Hepatocyte (in vitro differentiated cells): ENCODE measurements around the gene POLDIP2. TPM values are rescaled to one million over a fixed set of nuclear protein-coding genes. Genes with fewer than 3 reads are reported as not detected.

Experiments
- DNase-seq: peaks from one replicate; pipeline ENCODE4 v3.0.0-alpha.2; 2016; ENCODE audit warnings: low spot score
- H2AFZ ChIP-seq: fragments of 200-600 bp; sonication (generic); 2 replicates; pipeline ENCODE4 v1.6.0; 2016; ENCODE audit warnings: antibody characterized with exemption, mild to moderate bottlenecking
- H3K27ac ChIP-seq: fragments of 200-600 bp; sonication (generic); 2 replicates; pipeline ENCODE4 v1.5.1; 2016; ENCODE audit warnings: mild to moderate bottlenecking
- H3K27me3 ChIP-seq: fragments of 200-600 bp; sonication (generic); 2 replicates; pipeline ENCODE4 v1.6.1; 2016
- H3K36me3 ChIP-seq: fragments of 200-600 bp; sonication (generic); replicated peaks from 2 replicates; pipeline ENCODE4 v1.5.1; 2016; ENCODE audit warnings: low read depth; ENCODE audit not compliant: insufficient read depth
- H3K4me1 ChIP-seq: fragments of 200-600 bp; sonication (generic); 2 replicates; pipeline ENCODE4 v1.5.1; 2016; ENCODE audit warnings: mild to moderate bottlenecking, moderate library complexity; ENCODE audit not compliant: insufficient read depth
- H3K4me2 ChIP-seq: fragments of 200-600 bp; sonication (generic); 2 replicates; pipeline ENCODE4 v1.6.0; 2016
- H3K4me3 ChIP-seq: fragments of 200-600 bp; sonication (generic); 2 replicates; pipeline ENCODE4 v1.5.1; 2016; ENCODE audit warnings: mild to moderate bottlenecking
- H3K79me2 ChIP-seq: fragments of 200-600 bp; sonication (generic); 2 replicates; pipeline ENCODE4 v1.6.0; 2017; ENCODE audit warnings: mild to moderate bottlenecking
- H3K9me2 ChIP-seq: fragments of 200-600 bp; sonication (generic); replicated peaks from 2 replicates; pipeline ENCODE4 v1.6.0; 2017; ENCODE audit warnings: mild to moderate bottlenecking; ENCODE audit not compliant: insufficient read depth
- H3K9me3 ChIP-seq: fragments of 200-600 bp; sonication (generic); 2 replicates; pipeline ENCODE4 v1.5.1; 2016; ENCODE audit warnings: low read depth, mild to moderate bottlenecking
- H4K20me1 ChIP-seq: fragments of 200-600 bp; sonication (generic); 2 replicates; pipeline ENCODE4 v1.6.0; 2016; ENCODE audit warnings: mild to moderate bottlenecking; ENCODE audit not compliant: insufficient read depth, poor library complexity, severe bottlenecking
- EZH2 ChIP-seq: fragments of 200-600 bp; sonication (generic); IDR thresholded peaks from 2 replicates; pipeline ENCODE4 v1.6.1; 2016; ENCODE audit warnings: antibody characterized with exemption, mild to moderate bottlenecking, borderline replicate concordance
- EZH2phosphoT487 ChIP-seq: fragments of 200-600 bp; sonication (generic); IDR thresholded peaks from one replicate; pipeline ENCODE4 v1.6.1; 2018; ENCODE audit warnings: antibody characterized with exemption, mild to moderate bottlenecking, low read depth, moderate library complexity; ENCODE audit not compliant: unreplicated experiment, severe bottlenecking
- WGBS: methylation state at CpG from one replicate; pipeline ENCODE4 v1.1.6; 2016; ENCODE audit warnings: low lambda C conversion rate; ENCODE audit errors: missing lambda C conversion rate; 5-methylcytosine and 5-hydroxymethylcytosine counted together
- polyA plus RNA-seq: library from polyadenylated mRNA; unstranded; fragments of >200 nt; fragmentation: Nextera tagmentation; extraction: Ambion mirVana; gene quantifications from 2 replicates; pipeline ENCODE4 v1.2.1, GENCODE V29; 2016
- total RNA-seq: library from RNA; depleted of rRNA; stranded (reverse); fragments of >200 nt; gene quantifications from 2 replicates; pipeline ENCODE4 v1.2.3, GENCODE V29; 2014
- TF ChIP-seq, protein P1 (sequence below): fragments of 200-600 bp; sonication (generic); IDR thresholded peaks from 2 replicates; pipeline ENCODE4 v1.5.1; 2016; ENCODE audit warnings: antibody characterized with exemption, mild to moderate bottlenecking; ENCODE audit not compliant: poor library complexity

The POLDIP2 gene
- total and polyA plus RNA-seq, 2 experiments from 2014 or later, result 82.9 to 122 TPM

DNA sequence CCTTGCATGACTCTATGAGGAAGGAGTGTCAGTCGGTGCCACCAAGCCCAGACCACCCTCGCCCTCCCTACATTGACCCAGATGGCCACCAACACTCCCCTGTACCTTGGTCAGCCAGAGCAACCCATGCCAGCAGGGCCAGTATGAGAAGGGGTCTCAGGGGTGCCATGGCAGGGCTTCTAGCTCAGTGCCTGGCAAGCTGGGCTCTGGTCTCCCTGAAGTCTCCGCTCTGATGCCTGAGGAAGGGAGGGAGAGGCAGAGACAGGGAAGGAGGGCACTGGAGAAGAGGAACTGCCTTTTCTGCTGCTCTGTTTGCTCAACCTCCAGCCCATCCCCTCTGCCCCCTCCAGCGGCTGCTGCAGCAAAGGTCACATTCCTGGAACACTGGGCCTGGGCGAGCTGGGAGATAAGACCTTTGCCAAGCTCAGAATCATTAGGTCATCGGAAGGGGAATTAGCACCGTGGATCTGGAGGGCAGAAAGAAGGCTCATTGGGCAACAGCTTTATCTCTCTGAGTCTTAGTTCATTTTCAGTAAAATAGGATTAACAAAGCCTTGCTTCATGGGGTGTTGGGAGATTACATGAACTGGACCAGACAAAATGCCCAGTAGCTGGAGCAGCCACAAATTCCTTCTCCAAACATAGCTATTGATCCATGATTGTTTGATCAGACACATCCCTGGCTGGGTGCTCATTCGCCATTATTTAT, 12.9 kb upstream of the POLDIP2 start, which contains the start of gene VTN:
VTN (minus strand) TSS at position 273 of the 709 bp plus-strand sequence; CDS start at position 169, 104 bp downstream.
- no peaks in the 10 kb centered on the region for H3K9me2 ChIP-seq
- peaks cover 7% of the 10 kb centered on the region for H3K27me3 ChIP-seq
- peak; percentile 89 for DNase-seq
- H4K20me1 ChIP-seq, result peaks cover 13% of the 10 kb centered on the region
- H3K27ac ChIP-seq, result peak within 1 kb of the TSS; percentile 92
- H3K36me3 ChIP-seq, result no peaks in the 10 kb centered on the region
- H3K4me2 ChIP-seq, result peak within 1 kb of the TSS; percentile 89
- no peak within 1 kb of the TSS for H3K4me3 ChIP-seq
- peaks cover 24% of the 10 kb centered on the region for H3K4me1 ChIP-seq
- H3K79me2 ChIP-seq, result peaks cover 8% of the 10 kb centered on the region
- H3K9me3 ChIP-seq, result no peaks in the 10 kb centered on the region
- TF ChIP-seq EZH2, result no peak
- TF ChIP-seq, protein P1, sequence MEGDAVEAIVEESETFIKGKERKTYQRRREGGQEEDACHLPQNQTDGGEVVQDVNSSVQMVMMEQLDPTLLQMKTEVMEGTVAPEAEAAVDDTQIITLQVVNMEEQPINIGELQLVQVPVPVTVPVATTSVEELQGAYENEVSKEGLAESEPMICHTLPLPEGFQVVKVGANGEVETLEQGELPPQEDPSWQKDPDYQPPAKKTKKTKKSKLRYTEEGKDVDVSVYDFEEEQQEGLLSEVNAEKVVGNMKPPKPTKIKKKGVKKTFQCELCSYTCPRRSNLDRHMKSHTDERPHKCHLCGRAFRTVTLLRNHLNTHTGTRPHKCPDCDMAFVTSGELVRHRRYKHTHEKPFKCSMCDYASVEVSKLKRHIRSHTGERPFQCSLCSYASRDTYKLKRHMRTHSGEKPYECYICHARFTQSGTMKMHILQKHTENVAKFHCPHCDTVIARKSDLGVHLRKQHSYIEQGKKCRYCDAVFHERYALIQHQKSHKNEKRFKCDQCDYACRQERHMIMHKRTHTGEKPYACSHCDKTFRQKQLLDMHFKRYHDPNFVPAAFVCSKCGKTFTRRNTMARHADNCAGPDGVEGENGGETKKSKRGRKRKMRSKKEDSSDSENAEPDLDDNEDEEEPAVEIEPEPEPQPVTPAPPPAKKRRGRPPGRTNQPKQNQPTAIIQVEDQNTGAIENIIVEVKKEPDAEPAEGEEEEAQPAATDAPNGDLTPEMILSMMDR, result no peak
- no peak for TF ChIP-seq EZH2phosphoT487
- no peak within 1 kb of the TSS for H2AFZ ChIP-seq
- 17% methylated on average over 8 of the region's 8 CpGs for WGBS

DNA sequence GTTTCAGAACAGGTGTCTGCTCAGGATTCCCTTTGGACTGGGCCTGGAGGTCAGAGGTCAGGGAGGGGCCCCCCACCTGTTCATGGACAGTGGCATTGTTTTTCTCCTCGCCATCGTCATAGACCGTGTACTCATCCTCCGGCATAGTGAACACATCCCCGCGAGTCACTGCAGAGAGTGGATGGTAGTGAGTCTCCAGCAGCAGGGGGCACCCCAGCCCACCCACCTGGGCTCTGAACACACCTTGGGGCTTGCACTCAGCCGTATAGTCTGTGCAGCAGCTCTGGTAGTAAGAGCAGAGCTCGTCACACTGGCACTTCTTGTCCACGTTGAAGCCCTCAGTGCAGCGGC, 12.3 kb upstream of the POLDIP2 start:
- H4K20me1 ChIP-seq, result peaks cover 13% of the 10 kb centered on the region
- peaks cover 6% of the 10 kb centered on the region for H3K79me2 ChIP-seq
- WGBS, result 56% methylated on average over 10 of the region's 10 CpGs
- no peak overlapping the region for H3K4me3 ChIP-seq
- no peaks in the 10 kb centered on the region for H3K36me3 ChIP-seq
- H3K9me3 ChIP-seq, result no peaks in the 10 kb centered on the region
- DNase-seq, result peak; percentile 49
- H3K9me2 ChIP-seq, result no peaks in the 10 kb centered on the region
- no peak for TF ChIP-seq EZH2phosphoT487
- TF ChIP-seq, protein P1, result peak; percentile 13
- no peak for TF ChIP-seq EZH2
- no peak overlapping the region for H2AFZ ChIP-seq
- H3K4me1 ChIP-seq, result peaks cover 24% of the 10 kb centered on the region
- peaks cover 7% of the 10 kb centered on the region for H3K27me3 ChIP-seq
- H3K27ac ChIP-seq, result peak overlapping the region; percentile 92
- H3K4me2 ChIP-seq, result peak overlapping the region; percentile 89

DNA sequence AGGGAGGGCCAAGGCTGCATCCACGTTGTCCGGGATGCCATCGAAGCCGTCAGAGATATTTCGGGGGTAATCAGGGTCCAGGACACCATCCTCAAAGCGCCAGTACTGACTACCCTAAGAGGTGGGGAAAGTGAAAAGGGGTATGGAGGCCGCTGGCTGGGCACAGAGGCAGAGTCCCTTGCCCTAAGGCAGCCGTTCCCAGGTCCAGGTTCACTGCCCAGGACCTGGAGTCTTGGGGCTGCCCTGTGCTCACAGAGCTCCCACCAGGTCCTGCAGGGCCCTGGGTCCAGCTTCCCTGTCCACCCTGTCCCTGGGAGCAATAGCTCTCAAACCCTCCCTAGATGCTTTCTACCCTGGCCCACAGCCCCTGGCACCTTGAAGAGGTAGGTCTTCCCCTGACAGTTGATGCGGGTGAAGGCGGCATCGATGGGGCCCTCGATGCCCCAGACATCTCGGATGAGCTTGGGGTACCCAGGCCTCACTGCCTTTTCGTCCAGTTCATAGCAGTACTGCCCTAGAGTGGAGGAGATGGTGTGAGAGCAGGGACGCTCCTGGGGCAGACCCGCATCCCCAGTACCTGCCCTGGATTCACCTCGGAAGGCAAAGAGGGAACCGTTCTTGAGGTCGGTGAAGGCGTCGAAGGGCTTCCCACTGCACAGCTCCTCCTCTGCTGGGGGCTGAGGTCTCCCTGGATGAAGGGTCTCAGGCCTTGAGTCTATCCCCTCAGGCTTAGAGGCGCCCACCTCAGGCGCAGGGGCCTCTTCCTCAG, 11.8 kb upstream of the POLDIP2 start:
- H3K27ac ChIP-seq, result peak overlapping the region; percentile 92
- peaks cover 6% of the 10 kb centered on the region for H3K79me2 ChIP-seq
- TF ChIP-seq EZH2phosphoT487 (no peak), EZH2 (no peak)
- TF ChIP-seq, protein P1, result no peak
- peaks cover 24% of the 10 kb centered on the region for H3K4me1 ChIP-seq
- no peaks in the 10 kb centered on the region for H3K36me3 ChIP-seq
- H4K20me1 ChIP-seq, result peaks cover 13% of the 10 kb centered on the region
- DNase-seq, result no peak
- peaks cover 7% of the 10 kb centered on the region for H3K27me3 ChIP-seq
- H3K9me2 ChIP-seq, result no peaks in the 10 kb centered on the region
- peak overlapping the region; percentile 89 for H3K4me2 ChIP-seq
- WGBS, result 93% methylated on average over 23 of the region's 23 CpGs
- H3K4me3 ChIP-seq, result no peak overlapping the region
- no peaks in the 10 kb centered on the region for H3K9me3 ChIP-seq
- no peak overlapping the region for H2AFZ ChIP-seq
